ENCODE measurements around the gene AKNAD1. TPM values are rescaled to one million over a fixed set of nuclear protein-coding genes. Genes with fewer than 3 reads are reported as not detected.

The AKNAD1 gene
- total and polyA plus RNA-seq, 2 of the 13 experiments (the other 11 are each of a cell fraction or from before 2014, with no cell fraction given) = not detected

DNA sequence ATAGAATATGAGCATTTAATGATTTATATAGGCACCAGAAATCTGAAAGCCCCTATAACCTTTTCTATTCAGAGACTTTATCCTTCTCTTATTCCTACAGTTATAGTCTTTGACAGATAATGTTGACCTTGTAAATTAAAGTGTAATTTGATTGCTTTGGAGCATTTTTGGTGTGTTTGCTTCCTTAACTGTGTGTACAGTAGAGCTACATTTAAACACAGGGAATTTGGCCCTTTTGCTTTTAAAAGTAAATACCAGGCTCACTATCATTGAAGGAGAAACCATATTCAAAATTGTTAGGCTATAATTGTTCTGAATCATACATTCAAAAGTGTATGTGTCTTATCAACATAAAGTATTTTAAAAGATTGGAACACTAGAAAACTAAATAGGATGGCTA, 77.4 kb downstream of the AKNAD1 start (continued):
- no peak for TF ChIP-seq TRIM22 (IDR thresholded peaks at IDR 0.05)
- TF ChIP-seq, protein P1, sequence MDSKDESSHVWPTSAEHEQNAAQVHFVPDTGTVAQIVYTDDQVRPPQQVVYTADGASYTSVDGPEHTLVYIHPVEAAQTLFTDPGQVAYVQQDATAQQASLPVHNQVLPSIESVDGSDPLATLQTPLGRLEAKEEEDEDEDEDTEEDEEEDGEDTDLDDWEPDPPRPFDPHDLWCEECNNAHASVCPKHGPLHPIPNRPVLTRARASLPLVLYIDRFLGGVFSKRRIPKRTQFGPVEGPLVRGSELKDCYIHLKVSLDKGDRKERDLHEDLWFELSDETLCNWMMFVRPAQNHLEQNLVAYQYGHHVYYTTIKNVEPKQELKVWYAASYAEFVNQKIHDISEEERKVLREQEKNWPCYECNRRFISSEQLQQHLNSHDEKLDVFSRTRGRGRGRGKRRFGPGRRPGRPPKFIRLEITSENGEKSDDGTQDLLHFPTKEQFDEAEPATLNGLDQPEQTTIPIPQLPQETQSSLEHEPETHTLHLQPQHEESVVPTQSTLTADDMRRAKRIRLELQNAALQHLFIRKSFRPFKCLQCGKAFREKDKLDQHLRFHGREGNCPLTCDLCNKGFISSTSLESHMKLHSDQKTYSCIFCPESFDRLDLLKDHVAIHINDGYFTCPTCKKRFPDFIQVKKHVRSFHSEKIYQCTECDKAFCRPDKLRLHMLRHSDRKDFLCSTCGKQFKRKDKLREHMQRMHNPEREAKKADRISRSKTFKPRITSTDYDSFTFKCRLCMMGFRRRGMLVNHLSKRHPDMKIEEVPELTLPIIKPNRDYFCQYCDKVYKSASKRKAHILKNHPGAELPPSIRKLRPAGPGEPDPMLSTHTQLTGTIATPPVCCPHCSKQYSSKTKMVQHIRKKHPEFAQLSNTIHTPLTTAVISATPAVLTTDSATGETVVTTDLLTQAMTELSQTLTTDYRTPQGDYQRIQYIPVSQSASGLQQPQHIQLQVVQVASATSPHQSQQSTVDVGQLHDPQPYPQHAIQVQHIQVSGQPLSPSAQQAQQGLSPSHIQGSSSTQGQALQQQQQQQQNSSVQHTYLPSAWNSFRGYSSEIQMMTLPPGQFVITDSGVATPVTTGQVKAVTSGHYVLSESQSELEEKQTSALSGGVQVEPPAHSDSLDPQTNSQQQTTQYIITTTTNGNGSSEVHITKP (CRISPR knock-in tag; IDR thresholded peaks at IDR 0.05; ENCODE audit: low read depth) = no peak
- TF ChIP-seq PREB (CRISPR knock-in tag; IDR thresholded peaks at IDR 0.05) = no peak
- no peak for TF ChIP-seq IKZF4 (CRISPR knock-in tag; IDR thresholded peaks at IDR 0.05; ENCODE audit: borderline replicate concordance, low read depth, not compliant biosample characterization)
- TF ChIP-seq SATB2 (CRISPR knock-in tag; IDR thresholded peaks at IDR 0.05) = no peak
- TF ChIP-seq, protein P2, sequence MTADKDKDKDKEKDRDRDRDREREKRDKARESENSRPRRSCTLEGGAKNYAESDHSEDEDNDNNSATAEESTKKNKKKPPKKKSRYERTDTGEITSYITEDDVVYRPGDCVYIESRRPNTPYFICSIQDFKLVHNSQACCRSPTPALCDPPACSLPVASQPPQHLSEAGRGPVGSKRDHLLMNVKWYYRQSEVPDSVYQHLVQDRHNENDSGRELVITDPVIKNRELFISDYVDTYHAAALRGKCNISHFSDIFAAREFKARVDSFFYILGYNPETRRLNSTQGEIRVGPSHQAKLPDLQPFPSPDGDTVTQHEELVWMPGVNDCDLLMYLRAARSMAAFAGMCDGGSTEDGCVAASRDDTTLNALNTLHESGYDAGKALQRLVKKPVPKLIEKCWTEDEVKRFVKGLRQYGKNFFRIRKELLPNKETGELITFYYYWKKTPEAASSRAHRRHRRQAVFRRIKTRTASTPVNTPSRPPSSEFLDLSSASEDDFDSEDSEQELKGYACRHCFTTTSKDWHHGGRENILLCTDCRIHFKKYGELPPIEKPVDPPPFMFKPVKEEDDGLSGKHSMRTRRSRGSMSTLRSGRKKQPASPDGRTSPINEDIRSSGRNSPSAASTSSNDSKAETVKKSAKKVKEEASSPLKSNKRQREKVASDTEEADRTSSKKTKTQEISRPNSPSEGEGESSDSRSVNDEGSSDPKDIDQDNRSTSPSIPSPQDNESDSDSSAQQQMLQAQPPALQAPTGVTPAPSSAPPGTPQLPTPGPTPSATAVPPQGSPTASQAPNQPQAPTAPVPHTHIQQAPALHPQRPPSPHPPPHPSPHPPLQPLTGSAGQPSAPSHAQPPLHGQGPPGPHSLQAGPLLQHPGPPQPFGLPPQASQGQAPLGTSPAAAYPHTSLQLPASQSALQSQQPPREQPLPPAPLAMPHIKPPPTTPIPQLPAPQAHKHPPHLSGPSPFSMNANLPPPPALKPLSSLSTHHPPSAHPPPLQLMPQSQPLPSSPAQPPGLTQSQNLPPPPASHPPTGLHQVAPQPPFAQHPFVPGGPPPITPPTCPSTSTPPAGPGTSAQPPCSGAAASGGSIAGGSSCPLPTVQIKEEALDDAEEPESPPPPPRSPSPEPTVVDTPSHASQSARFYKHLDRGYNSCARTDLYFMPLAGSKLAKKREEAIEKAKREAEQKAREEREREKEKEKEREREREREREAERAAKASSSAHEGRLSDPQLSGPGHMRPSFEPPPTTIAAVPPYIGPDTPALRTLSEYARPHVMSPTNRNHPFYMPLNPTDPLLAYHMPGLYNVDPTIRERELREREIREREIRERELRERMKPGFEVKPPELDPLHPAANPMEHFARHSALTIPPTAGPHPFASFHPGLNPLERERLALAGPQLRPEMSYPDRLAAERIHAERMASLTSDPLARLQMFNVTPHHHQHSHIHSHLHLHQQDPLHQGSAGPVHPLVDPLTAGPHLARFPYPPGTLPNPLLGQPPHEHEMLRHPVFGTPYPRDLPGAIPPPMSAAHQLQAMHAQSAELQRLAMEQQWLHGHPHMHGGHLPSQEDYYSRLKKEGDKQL (CRISPR knock-in tag; IDR thresholded peaks at IDR 0.05; ENCODE audit: low read depth) = no peak
- TF ChIP-seq TBX3 (IDR thresholded peaks at IDR 0.05; ENCODE audit: borderline replicate concordance) = no peak
- TF ChIP-seq, protein P3, sequence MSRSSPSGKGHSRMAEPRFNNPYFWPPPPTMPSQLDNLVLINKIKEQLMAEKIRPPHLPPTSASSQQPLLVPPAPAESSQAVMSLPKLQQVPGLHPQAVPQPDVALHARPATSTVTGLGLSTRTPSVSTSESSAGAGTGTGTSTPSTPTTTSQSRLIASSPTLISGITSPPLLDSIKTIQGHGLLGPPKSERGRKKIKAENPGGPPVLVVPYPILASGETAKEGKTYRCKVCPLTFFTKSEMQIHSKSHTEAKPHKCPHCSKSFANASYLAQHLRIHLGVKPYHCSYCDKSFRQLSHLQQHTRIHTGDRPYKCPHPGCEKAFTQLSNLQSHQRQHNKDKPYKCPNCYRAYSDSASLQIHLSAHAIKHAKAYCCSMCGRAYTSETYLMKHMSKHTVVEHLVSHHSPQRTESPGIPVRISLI (CRISPR knock-in tag; IDR thresholded peaks at IDR 0.05; ENCODE audit: borderline replicate concordance) = no peak
